H1 (cell line): ENCODE data around the gene TSPAN16. TPM values are rescaled to one million over a fixed set of nuclear protein-coding genes. Genes with fewer than 3 reads are reported as not detected.

ENCODE experiments used
- CTCF ChIA-PET: fragments of 300-600 bp; sonication (Branson Sonifier 250); formaldehyde crosslinking; loops from one replicate; lab custom pipeline; 2021; ENCODE audit not compliant: partially characterized antibody; lab: Charles Lee
- POLR2A ChIA-PET: fragments of 300-600 bp; sonication (Branson Sonifier 250); formaldehyde crosslinking; loops from one replicate; lab custom pipeline; 2021; ENCODE audit warnings: inconsistent platforms; ENCODE audit not compliant: partially characterized antibody; lab: Charles Lee
- DNase-seq, 2 experiments: peaks; one replicate each; pipeline versions ENCODE4 v3.0.0 to v3.0.0-alpha.2; 2010 to 2022; ENCODE audit warnings: low spot score in 2 of 2, low read depth in 1 of 2, mixed read lengths in 1 of 2
- FAIRE-seq: peaks from 2 replicates; lab custom pipeline; 2011; peaks lifted over from hg19 to GRCh38; lab: Jason Lieb, UNC
- H2AFZ ChIP-seq: 2 replicates; pipeline ENCODE4 v1.8.1; 2012; ENCODE audit warnings: low read length, inconsistent platforms
- H2AK5ac ChIP-seq: 2 replicates; pipeline ENCODE4 v1.6.1; 2013; ENCODE audit warnings: low read depth, low read length
- H2BK120ac ChIP-seq: replicated peaks from 2 replicates; pipeline ENCODE3; 2013; ENCODE audit warnings: low read depth, low read length, inconsistent platforms
- H2BK12ac ChIP-seq: 2 replicates; pipeline ENCODE4 v1.6.1; 2013; ENCODE audit warnings: low read depth, low read length
- H2BK15ac ChIP-seq: 2 replicates; pipeline ENCODE4 v1.6.1; 2013; ENCODE audit warnings: low read length
- H2BK20ac ChIP-seq: 2 replicates; pipeline ENCODE4 v1.6.1; 2013; ENCODE audit warnings: low read length
- H2BK5ac ChIP-seq: 2 replicates; pipeline ENCODE4 v1.6.1; 2013; ENCODE audit warnings: low read depth, low read length
- H3K14ac ChIP-seq: 2 replicates; pipeline ENCODE4 v1.6.1; 2013; ENCODE audit warnings: inconsistent platforms; ENCODE audit not compliant: insufficient read length
- H3K18ac ChIP-seq: 2 replicates; pipeline ENCODE4 v1.6.1; 2013; ENCODE audit warnings: low read length; ENCODE audit errors: extremely low read depth
- H3K23ac ChIP-seq: 2 replicates; pipeline ENCODE4 v1.6.1; 2013; ENCODE audit warnings: inconsistent platforms; ENCODE audit not compliant: insufficient read length
- H3K23me2 ChIP-seq: 2 replicates; pipeline ENCODE4 v1.6.1; 2013; ENCODE audit warnings: low read depth, low read length
- H3K27ac ChIP-seq: 2 replicates; pipeline ENCODE4 v1.6.1; 2011; ENCODE audit warnings: low read depth, low read length, inconsistent platforms
- H3K27me3 ChIP-seq, 4 experiments: replicated peaks in 1 of 4; 1 replicate in 1 of 4; 2 replicates in 3 of 4; pipeline versions ENCODE4 v1.6.1 to v1.8.1; 2011 to 2013; ENCODE audit warnings: low read length in 3 of 4, mild to moderate bottlenecking in 3 of 4, inconsistent platforms in 2 of 4, mixed read lengths in 2 of 4, moderate library complexity in 1 of 4; ENCODE audit not compliant: control insufficient read depth in 3 of 4, insufficient read depth in 3 of 4; ENCODE audit errors: extremely low read depth in 1 of 4
- H3K36me3 ChIP-seq, 4 experiments: 2 replicates each; pipeline versions ENCODE4 v1.6.1 to v1.8.1; 2011 to 2013; ENCODE audit warnings: mild to moderate bottlenecking in 4 of 4, low read length in 3 of 4, moderate library complexity in 2 of 4, control low read depth in 1 of 4, inconsistent platforms in 1 of 4; ENCODE audit not compliant: insufficient read depth in 4 of 4, control insufficient read depth in 2 of 4
- H3K4ac ChIP-seq: replicated peaks from 2 replicates; pipeline ENCODE3; 2013; ENCODE audit warnings: low read length, low read depth, mixed read lengths, inconsistent platforms; ENCODE audit not compliant: insufficient read length
- H3K4me1 ChIP-seq, 4 experiments: replicated peaks in 1 of 4; 1 replicate in 1 of 4; 2 replicates in 3 of 4; pipeline versions ENCODE4 v1.6.1 to v1.8.1; 2011 to 2013; ENCODE audit warnings: low read length in 3 of 4, inconsistent platforms in 2 of 4, mixed read lengths in 1 of 4; ENCODE audit not compliant: insufficient read depth in 4 of 4, control insufficient read depth in 3 of 4
- H3K4me2 ChIP-seq, 2 experiments: 2 replicates each; pipeline versions ENCODE4 v1.6.1 to v1.8.1; 2011 to 2013; ENCODE audit warnings: low read depth in 2 of 2, low read length in 2 of 2, control low read depth in 1 of 2, inconsistent platforms in 1 of 2, mild to moderate bottlenecking in 1 of 2; ENCODE audit not compliant: insufficient read depth in 1 of 2
- H3K4me3 ChIP-seq, 4 experiments: fragments of 200-600, 300-600 bp in 1 of 4; sonication (generic), shearing (Covaris generic), sonication (Bioruptor Twin) in 1 of 4; 2 replicates each; pipeline versions ENCODE4 v1.5.1 to v1.8.1; 2011 to 2016; ENCODE audit warnings: low read length in 4 of 4, low read depth in 3 of 4, control low read depth in 2 of 4, inconsistent platforms in 2 of 4, mild to moderate bottlenecking in 2 of 4, mixed read lengths in 1 of 4, moderate library complexity in 1 of 4; ENCODE audit not compliant: insufficient read depth in 2 of 4; ENCODE audit errors: extremely low read depth in 1 of 4
- H3K56ac ChIP-seq: replicated peaks from 2 replicates; pipeline ENCODE3; 2013; ENCODE audit warnings: low read depth, mild to moderate bottlenecking, mixed read lengths, low read length, inconsistent platforms; ENCODE audit not compliant: insufficient read length
- H3K79me1 ChIP-seq: 2 replicates; pipeline ENCODE4 v1.6.1; 2013; ENCODE audit warnings: low read depth, low read length, control low read depth
- H3K79me2 ChIP-seq, 2 experiments: 2 replicates each; pipeline versions ENCODE4 v1.6.1 to v1.8.1; 2012 to 2013; ENCODE audit warnings: low read length in 2 of 2, mild to moderate bottlenecking in 2 of 2, inconsistent platforms in 1 of 2; ENCODE audit not compliant: insufficient read depth in 2 of 2, control insufficient read depth in 1 of 2
- H3K9ac ChIP-seq, 4 experiments: replicated peaks in 1 of 4; 1 replicate in 1 of 4; 2 replicates in 3 of 4; pipeline versions ENCODE4 v1.6.1 to v1.8.1; 2011 to 2013; ENCODE audit warnings: low read depth in 3 of 4, low read length in 3 of 4, control low read depth in 2 of 4, mild to moderate bottlenecking in 2 of 4, moderate library complexity in 2 of 4, inconsistent platforms in 1 of 4; ENCODE audit errors: extremely low read depth in 1 of 4
- H3K9me3 ChIP-seq, 2 experiments: 2 replicates each; pipeline versions ENCODE4 v1.6.1 to v1.8.1; 2012 to 2013; ENCODE audit warnings: mild to moderate bottlenecking in 2 of 2, moderate library complexity in 2 of 2, control low read depth in 1 of 2, inconsistent platforms in 1 of 2, low read depth in 1 of 2, low read length in 1 of 2, mixed read lengths in 1 of 2; ENCODE audit not compliant: insufficient read depth in 2 of 2
- H4K20me1 ChIP-seq, 2 experiments: replicated peaks in 1 of 2; 2 replicates each; pipeline versions ENCODE3 to v1.8.1; 2011 to 2013; ENCODE audit warnings: inconsistent platforms in 2 of 2, low read length in 2 of 2, mild to moderate bottlenecking in 1 of 2; ENCODE audit not compliant: insufficient read depth in 2 of 2, control insufficient read depth in 1 of 2
- H4K5ac ChIP-seq: 2 replicates; pipeline ENCODE4 v1.6.1; 2013; ENCODE audit warnings: low read length, low read depth, mixed read lengths, inconsistent platforms; ENCODE audit not compliant: insufficient read length
- H4K8ac ChIP-seq: 2 replicates; pipeline ENCODE4 v1.8.0; 2013; ENCODE audit warnings: mild to moderate bottlenecking, moderate library complexity, low read length, inconsistent platforms; ENCODE audit not compliant: insufficient read depth; ENCODE audit errors: extremely low read depth
- H4K91ac ChIP-seq: replicated peaks from 2 replicates; pipeline ENCODE3; 2013; ENCODE audit warnings: low read length, mixed read lengths, inconsistent platforms; ENCODE audit not compliant: insufficient read length
- BACH1 ChIP-seq: IDR thresholded peaks from 2 replicates; pipeline ENCODE4 v1.6.1; 2012; ENCODE audit warnings: low read length, improper control_type of control experiment
- CBX5 ChIP-seq: fragments of 300-800, 300-1000 bp; sonication (generic); IDR thresholded peaks from 2 replicates; pipeline ENCODE4 v1.7.1; 2016; ENCODE audit warnings: antibody characterized with exemption, low read length, low read depth
- CBX8 ChIP-seq: fragments of 300-800, 300-1000 bp; sonication (generic); IDR thresholded peaks from 2 replicates; pipeline ENCODE4 v1.7.1; 2016; ENCODE audit warnings: low read depth, low read length, borderline replicate concordance
- E2F6 ChIP-seq: IDR thresholded peaks from 2 replicates; pipeline ENCODE4 v1.6.1; 2012; ENCODE audit warnings: inconsistent platforms
- FOSL1 ChIP-seq: IDR thresholded peaks from 2 replicates; pipeline ENCODE4 v1.6.1; 2011; ENCODE audit warnings: mild to moderate bottlenecking, low read depth, low read length, moderate library complexity; ENCODE audit not compliant: insufficient read depth
- HDAC2 ChIP-seq, 2 experiments: fragments of 300-600 bp in 1 of 2; sonication (generic) in 1 of 2; IDR thresholded peaks; 2 replicates each; pipeline ENCODE4 v1.6.1; 2011 to 2012; ENCODE audit warnings: low read depth in 2 of 2, low read length in 2 of 2, mild to moderate bottlenecking in 2 of 2, moderate library complexity in 2 of 2, borderline replicate concordance in 1 of 2, inconsistent platforms in 1 of 2
- JUN ChIP-seq: IDR thresholded peaks from 2 replicates; pipeline ENCODE4 v1.6.1; 2011; ENCODE audit warnings: low read depth, mild to moderate bottlenecking, improper control_type of control experiment, low read length
- KDM1A ChIP-seq: fragments of 200-600, 300-600 bp; sonication (generic); IDR thresholded peaks from 2 replicates; pipeline ENCODE4 v1.7.1; 2016; ENCODE audit warnings: mild to moderate bottlenecking, low read length, borderline replicate concordance
- RBBP5 ChIP-seq: IDR thresholded peaks from 2 replicates; pipeline ENCODE4 v1.7.1; 2012; ENCODE audit warnings: low read depth, mild to moderate bottlenecking, inconsistent platforms, low read length, moderate library complexity, borderline replicate concordance
- SAP30 ChIP-seq: fragments of 300-600 bp; sonication (generic); IDR thresholded peaks from 2 replicates; pipeline ENCODE4 v1.7.1; 2012; ENCODE audit warnings: low read length, moderate library complexity, mild to moderate bottlenecking, inconsistent platforms; ENCODE audit not compliant: insufficient read depth, insufficient replicate concordance
- SP1 ChIP-seq: IDR thresholded peaks from 2 replicates; pipeline ENCODE4 v1.6.1; 2011; ENCODE audit warnings: low read depth, low read length
- TAF7 ChIP-seq: optimal IDR thresholded peaks from 2 replicates; pipeline ENCODE3; 2011; ENCODE audit warnings: low read depth, mild to moderate bottlenecking, inconsistent platforms, low read length, moderate library complexity, borderline replicate concordance
- ZNF274 ChIP-seq: IDR thresholded peaks from 2 replicates; pipeline ENCODE4 v1.7.0; 2012; ENCODE audit warnings: low read length, borderline replicate concordance; ENCODE audit errors: extremely low read depth
- WGBS, 2 experiments: shearing (Covaris generic) in 1 of 2; methylation state at CpG; one replicate each; pipeline versions ENCODE4 v1.1.6 to v1.1.7; 2013 to 2015; ENCODE audit warnings: low lambda C conversion rate in 2 of 2, mixed read lengths in 2 of 2, inconsistent platforms in 1 of 2, low coverage in 1 of 2, missing lambda C conversion rate in 1 of 2; ENCODE audit not compliant: insufficient replicate concordance in 2 of 2, insufficient coverage in 1 of 2, insufficient read length in 1 of 2; ENCODE audit errors: extremely low coverage in 1 of 2, missing lambda C conversion rate in 1 of 2; 5-methylcytosine and 5-hydroxymethylcytosine counted together
- polyA plus RNA-seq, 7 experiments: library from polyadenylated mRNA; depleted of rRNA in 3 of 7; stranded (reverse) in 5 of 7; unstranded in 2 of 7; fragments of >200 nt in 5 of 7; fragments of 200-250 nt in 2 of 7; gene quantifications; 1 replicate in 5 of 7; 2 replicates in 1 of 7; 4 replicates in 1 of 7; pipeline versions ENCODE4 v1.2.1 to v1.2.3, GENCODE V29; 2011 to 2013; ENCODE audit warnings: missing spikeins in 2 of 7, mixed read lengths in 2 of 7
- total RNA-seq: library from RNA; stranded (reverse); fragmentation: NEBNext Ultra II Directional; extraction: Animal tissue kit (Norgen Biotek cat#: 25700); gene quantifications from 2 replicates; pipeline ENCODE4 v1.2.1, GENCODE V29; 2021

Gene TSPAN16
- total and polyA plus RNA-seq, 2 of the 8 experiments (the other 6 are each of a cell fraction or from before 2014, with no cell fraction given): not detected

GRCh38 chr19:11273296-11273695, 22.7 kb upstream of the TSPAN16 start:
- no peak overlapping the region for H3K56ac ChIP-seq
- no peak overlapping the region for H3K23ac ChIP-seq
- no peak overlapping the region for H2BK20ac ChIP-seq
- no peak overlapping the region for H3K14ac ChIP-seq
- H3K4me1 ChIP-seq: peaks cover 0 to 4% (median 2%) of the 10 kb centered on the region in 4 experiments; a peak in 4 of 7 replicates
- H2BK15ac ChIP-seq: no peak overlapping the region
- H3K36me3 ChIP-seq: no peaks in the 10 kb centered on the region
- H3K79me2 ChIP-seq: no peaks in the 10 kb centered on the region
- no peak overlapping the region for H2BK5ac ChIP-seq
- no peaks in the 10 kb centered on the region for H3K23me2 ChIP-seq
- POLR2A ChIA-PET: interaction anchor here (1.9 kb wide), 1 partner anchor 10 kb away, joined by 5 read pairs; the partner anchor contains the start of gene DOCK6
- H4K8ac ChIP-seq: no peak overlapping the region
- H3K9ac ChIP-seq: no peak overlapping the region
- H3K4me3 ChIP-seq: no peak overlapping the region
- no peak overlapping the region for H2AK5ac ChIP-seq
- 79% methylated on average over 2 of the region's 2 CpGs; no CpG with 5 or more reads in 1 of the 2 experiments for WGBS, 2 experiments
- no peak overlapping the region for H2AFZ ChIP-seq
- no peak for FAIRE-seq
- no peak overlapping the region for H3K4ac ChIP-seq
- no peak overlapping the region for H4K91ac ChIP-seq
- H2BK120ac ChIP-seq: no peak overlapping the region
- H3K27me3 ChIP-seq: no peaks in the 10 kb centered on the region
- H3K18ac ChIP-seq: no peak overlapping the region
- no peak overlapping the region for H3K4me2 ChIP-seq
- no peak overlapping the region for H2BK12ac ChIP-seq
- CTCF ChIA-PET: interaction anchor here (0.7 to 3.9 kb wide), 8 partner anchors 9 to 209 kb away, joined by 3 to 16 read pairs (median 3); partner anchors contain the start of gene EPOR
- no peaks in the 10 kb centered on the region for H3K79me1 ChIP-seq
- H3K27ac ChIP-seq: no peak overlapping the region
- no peak overlapping the region for H4K5ac ChIP-seq
- H3K9me3 ChIP-seq: peaks cover 0 to 11% of the 10 kb centered on the region in 2 experiments; a peak in 1 of 4 replicates
- no peaks in the 10 kb centered on the region for H4K20me1 ChIP-seq
- DNase-seq: no peak
- no peak for TF ChIP-seq SAP30
- no peak for TF ChIP-seq E2F6
- TF ChIP-seq SP1: no peak
- TF ChIP-seq RBBP5: no peak
- TF ChIP-seq TAF7: no peak
- TF ChIP-seq CBX8: no peak
- TF ChIP-seq ZNF274: no peak
- no peak for TF ChIP-seq FOSL1
- no peak for TF ChIP-seq BACH1
- no peak for TF ChIP-seq CBX5
- TF ChIP-seq HDAC2 (IDR thresholded peaks at IDR 0.05; ENCODE audit: borderline replicate concordance in 1 of 2, low read depth in 2 of 2, low read length in 2 of 2): no peak
- TF ChIP-seq KDM1A: no peak
- no peak for TF ChIP-seq JUN
